Endothelial cell of umbilical vein (primary cell): ENCODE results near the gene PTK6. TPM values are rescaled to one million over a fixed set of nuclear protein-coding genes. Genes with fewer than 3 reads are reported as not detected.
A peak's percentile ranks its signal among the peaks of the same experiment; 100 is the strongest.

Source experiments
- BruUV-seq: library from RNA; stranded (reverse); fragments of 400-500 nt; replicated peaks from 2 replicates; lab custom pipeline; 2021; lab: Mats Ljungman, UMichigan
- CTCF ChIA-PET: fragments of 300-600, 350-600 bp; sonication (Branson Sonifier 250); formaldehyde crosslinking; loops from one replicate; lab custom pipeline; 2021; ENCODE audit warnings: antibody characterized with exemption, inconsistent platforms; lab: Charles Lee
- POLR2A ChIA-PET: fragments of 300-600, 350-600 bp; sonication (Branson Sonifier 250); formaldehyde crosslinking; loops from one replicate; lab custom pipeline; 2021; ENCODE audit warnings: antibody characterized with exemption, inconsistent platforms; lab: Charles Lee
- DNase-seq: peaks from one replicate; pipeline ENCODE4 v3.0.0-alpha.2; 2011; ENCODE audit warnings: low read depth, low spot score
- FAIRE-seq: peaks from 2 replicates; lab custom pipeline; 2011; peaks lifted over from hg19 to GRCh38; lab: Jason Lieb, UNC
- H2AFZ ChIP-seq: 2 replicates; pipeline ENCODE4 v1.6.0; 2012; ENCODE audit warnings: low read depth, low read length, control low read depth, inconsistent platforms
- H3K27ac ChIP-seq: 2 replicates; pipeline ENCODE4 v1.5.1; 2011; ENCODE audit warnings: low read depth, mild to moderate bottlenecking, control low read depth, low read length, moderate library complexity; ENCODE audit not compliant: insufficient read depth
- H3K27me3 ChIP-seq, 2 experiments: 2 replicates each; pipeline versions ENCODE4 v1.6.0 to v1.6.1; 2011; ENCODE audit warnings: low read length in 2 of 2, mixed read lengths in 1 of 2; ENCODE audit not compliant: control insufficient read depth in 2 of 2, insufficient read depth in 2 of 2
- H3K36me3 ChIP-seq, 2 experiments: 2 replicates in 1 of 2; 3 replicates in 1 of 2; pipeline ENCODE4 v1.5.1; 2011; ENCODE audit warnings: low read length in 2 of 2, mild to moderate bottlenecking in 1 of 2, moderate library complexity in 1 of 2; ENCODE audit not compliant: control insufficient read depth in 2 of 2, insufficient read depth in 2 of 2; ENCODE audit errors: extremely low read depth in 1 of 2
- H3K4me1 ChIP-seq: 3 replicates; pipeline ENCODE4 v1.5.1; 2011; ENCODE audit warnings: mild to moderate bottlenecking, low read length; ENCODE audit not compliant: control insufficient read depth, insufficient read depth; ENCODE audit errors: extremely low read depth
- H3K4me2 ChIP-seq: 2 replicates; pipeline ENCODE4 v1.6.1; 2011; ENCODE audit warnings: low read length, control low read depth, mixed read lengths; ENCODE audit not compliant: insufficient read depth
- H3K4me3 ChIP-seq, 3 experiments: fragments of 200-600 bp in 1 of 3; sonication (generic), shearing (Covaris generic) in 1 of 3; replicated peaks in 1 of 3; 2 replicates each; pipeline ENCODE4 v1.5.1; 2011 to 2016; ENCODE audit warnings: control low read depth in 3 of 3, low read length in 3 of 3, mild to moderate bottlenecking in 2 of 3, inconsistent platforms in 1 of 3, low read depth in 1 of 3, moderate library complexity in 1 of 3; ENCODE audit not compliant: insufficient read depth in 1 of 3
- H3K79me2 ChIP-seq: 2 replicates; pipeline ENCODE4 v1.6.0; 2012; ENCODE audit warnings: low read length, inconsistent platforms; ENCODE audit not compliant: control insufficient read depth, insufficient read depth
- H3K9ac ChIP-seq: replicated peaks from 2 replicates; pipeline ENCODE3; 2011; ENCODE audit warnings: low read length, control low read depth; ENCODE audit not compliant: insufficient read depth; ENCODE audit errors: extremely low read depth
- H3K9me1 ChIP-seq: replicated peaks from 3 replicates; pipeline ENCODE4 v1.6.0; 2011; ENCODE audit warnings: mild to moderate bottlenecking, low read length; ENCODE audit not compliant: control insufficient read depth, insufficient read depth; ENCODE audit errors: extremely low read depth
- H3K9me3 ChIP-seq: replicated peaks from 2 replicates; pipeline ENCODE4 v1.5.1; 2012; ENCODE audit warnings: low read length, inconsistent platforms; ENCODE audit not compliant: control insufficient read depth, insufficient read depth
- H4K20me1 ChIP-seq: replicated peaks from 2 replicates; pipeline ENCODE3; 2011; ENCODE audit warnings: mild to moderate bottlenecking, low read length; ENCODE audit not compliant: control insufficient read depth, insufficient read depth; ENCODE audit errors: extremely low read depth
- EZH2 ChIP-seq: IDR thresholded peaks from 2 replicates; pipeline ENCODE4 v1.6.1; 2012; ENCODE audit warnings: borderline replicate concordance, low read depth, mild to moderate bottlenecking, moderate library complexity, low read length, inconsistent platforms; ENCODE audit not compliant: severe bottlenecking
- FOS ChIP-seq: IDR thresholded peaks from 2 replicates; pipeline ENCODE4 v1.6.1; 2011; ENCODE audit warnings: mild to moderate bottlenecking, low read length, moderate library complexity, borderline replicate concordance; ENCODE audit not compliant: insufficient read depth
- GATA2 ChIP-seq: IDR thresholded peaks from 2 replicates; pipeline ENCODE4 v1.7.0; 2011; ENCODE audit warnings: low read depth, mild to moderate bottlenecking, moderate library complexity, mixed read lengths, low read length; ENCODE audit not compliant: insufficient read length, insufficient read depth
- JUN ChIP-seq: IDR thresholded peaks from 2 replicates; pipeline ENCODE4 v1.6.1; 2011; ENCODE audit warnings: borderline replicate concordance, low read depth; ENCODE audit not compliant: insufficient read length, insufficient read depth
- MYC ChIP-seq: IDR thresholded peaks from one replicate; pipeline ENCODE4 v1.6.1; 2011; ENCODE audit warnings: mild to moderate bottlenecking, low read depth, low read length
- POLR2A ChIP-seq: IDR thresholded peaks from 2 replicates; pipeline ENCODE4 v1.6.1; 2012; ENCODE audit warnings: low read depth, mild to moderate bottlenecking, control low read depth, low read length
- POLR2AphosphoS5 ChIP-seq: IDR thresholded peaks from 2 replicates; pipeline ENCODE4 v1.6.1; 2012; ENCODE audit warnings: low read depth, mild to moderate bottlenecking, control low read depth, low read length, moderate library complexity; ENCODE audit not compliant: insufficient read depth
- dilution Hi-C: fragments of 300-500 bp; cut with MboI; formaldehyde crosslinking; loops from one replicate; pipeline ENCODE4 v1.15.0; 2019; ENCODE audit warnings: low sequenced_read_pairs; ENCODE audit not compliant: extremely low pct_ligation_motif_present
- intact Hi-C: fragments of 100-400 bp; cut with micrococcal nuclease; formaldehyde crosslinking; loops from one replicate; pipeline ENCODE4 v1.10.0; 2022
- polyA plus RNA-seq, 4 experiments: library from polyadenylated mRNA; depleted of rRNA in 3 of 4; stranded (reverse) in 3 of 4; unstranded in 1 of 4; fragments of >200 nt; gene quantifications; 2 replicates each; pipeline versions ENCODE4 v1.2.1 to v1.2.3, GENCODE V29; 2011 to 2012; ENCODE audit warnings: missing spikeins in 1 of 4
- total RNA-seq: library from RNA; stranded (reverse); gene quantifications from 2 replicates; pipeline ENCODE4 v1.2.3, GENCODE V29; 2021
- TF ChIP-seq, protein P1 (sequence below): IDR thresholded peaks from 2 replicates; pipeline ENCODE4 v1.6.1; 2011; ENCODE audit not compliant: insufficient read depth, insufficient read length

Gene PTK6
- total and polyA plus RNA-seq, 2 donors (not counting 3 experiments of a cell fraction or from before 2014, with no cell fraction given), result 0.18 TPM; not detected in 1

DNA sequence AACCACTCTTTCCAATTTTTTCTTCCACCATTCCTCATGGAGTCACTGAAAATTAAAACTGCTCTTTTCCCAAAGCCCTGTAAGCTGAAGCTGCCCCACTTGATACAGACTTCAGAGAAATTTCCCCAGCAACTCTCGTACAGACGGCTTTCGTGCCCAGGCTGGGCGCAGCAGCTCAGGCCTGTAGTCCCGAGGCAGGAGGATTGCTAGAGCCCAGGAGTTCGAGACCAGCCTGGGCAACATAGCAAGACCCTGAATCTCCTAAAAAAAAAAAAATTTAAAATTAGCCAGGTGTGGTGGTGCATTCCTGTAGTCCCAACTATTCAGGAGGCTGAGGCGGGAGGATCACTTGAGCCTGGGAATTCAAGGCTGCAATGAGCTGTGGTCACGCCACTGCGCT lies 10.0 kb downstream of the PTK6 start:
- peaks cover 5% of the 10 kb centered on the region for H3K79me2 ChIP-seq
- dilution Hi-C loops (no loop called here), intact Hi-C loops (no loop called here)
- H3K9ac ChIP-seq, result no peak overlapping the region
- H3K9me3 ChIP-seq, result no peaks in the 10 kb centered on the region
- H4K20me1 ChIP-seq, result no peaks in the 10 kb centered on the region
- CTCF ChIA-PET, result interaction anchor here (1.0 to 3.2 kb wide), 2 partner anchors 11 to 31 kb away, joined by 3 to 12 read pairs; partner anchors contain the start of gene PTK6
- H3K27ac ChIP-seq, result no peak overlapping the region
- H3K9me1 ChIP-seq, result no peaks in the 10 kb centered on the region
- POLR2A ChIA-PET, result interaction anchor here (0.6 kb wide), 1 partner anchor 348 kb away, joined by 4 read pairs; no protein-coding TSS in a partner anchor
- H2AFZ ChIP-seq, result no peak overlapping the region
- TF ChIP-seq POLR2A (no peak), GATA2 (no peak), JUN (no peak), FOS (no peak)
- TF ChIP-seq, protein P1, sequence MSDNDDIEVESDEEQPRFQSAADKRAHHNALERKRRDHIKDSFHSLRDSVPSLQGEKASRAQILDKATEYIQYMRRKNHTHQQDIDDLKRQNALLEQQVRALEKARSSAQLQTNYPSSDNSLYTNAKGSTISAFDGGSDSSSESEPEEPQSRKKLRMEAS, result no peak
- no peak overlapping the region for H3K4me3 ChIP-seq
- H3K4me2 ChIP-seq, result no peak overlapping the region
- no TSS peak for BruUV-seq
- H3K27me3 ChIP-seq, result no peaks in the 10 kb centered on the region
- peaks cover 0 to 2% of the 10 kb centered on the region in 2 experiments for H3K36me3 ChIP-seq
- FAIRE-seq (peak; percentile 26), DNase-seq (no peak)
- peaks cover 4% of the 10 kb centered on the region for H3K4me1 ChIP-seq

DNA sequence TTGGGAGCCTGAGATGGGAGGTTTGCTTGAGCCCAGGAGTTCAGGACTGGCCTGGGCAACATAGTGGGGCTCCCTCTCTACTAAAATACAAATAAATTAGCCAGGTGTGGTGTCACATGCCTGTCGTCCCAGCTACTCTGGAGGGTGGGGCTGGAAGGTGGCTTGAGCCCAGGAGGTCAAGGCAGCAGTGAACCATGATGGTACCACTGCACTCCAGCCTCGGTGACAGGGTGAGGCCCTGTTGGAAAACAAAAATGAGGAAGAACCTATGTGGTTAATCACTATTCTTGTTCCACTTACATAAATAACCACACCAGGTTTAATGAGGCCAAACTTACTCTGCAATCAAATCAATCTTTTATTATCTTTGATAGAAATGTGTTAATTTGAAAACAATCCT lies 11.2 kb downstream of the PTK6 start:
- Histone ChIP-seq H3K79me2 (peaks cover 15% of the 10 kb centered on the region), H3K4me1 (peaks cover 10% of the 10 kb centered on the region), H3K27ac (no peak overlapping the region), H4K20me1 (no peaks in the 10 kb centered on the region), H3K4me3 (no peak overlapping the region), H3K27me3 (no peaks in the 10 kb centered on the region), H3K4me2 (no peak overlapping the region), H3K9ac (no peak overlapping the region), H2AFZ (no peak overlapping the region), H3K36me3 (peaks cover 0 to 2% of the 10 kb centered on the region in 2 experiments), H3K9me3 (no peaks in the 10 kb centered on the region), H3K9me1 (no peaks in the 10 kb centered on the region)
- intact Hi-C loops, result no loop called here
- ChIA-PET CTCF (no interaction called here), POLR2A (no interaction called here)
- dilution Hi-C loops, result no loop called here
- TF ChIP-seq GATA2 (no peak), POLR2AphosphoS5 (no peak), JUN (no peak), POLR2A (peak; percentile 45), MYC (no peak), EZH2 (no peak)
- DNase-seq (no peak), FAIRE-seq (no peak)
- no TSS peak for BruUV-seq
